ENCODE results near the gene NR1D2. TPM values are rescaled to one million over a fixed set of nuclear protein-coding genes. Genes with fewer than 3 reads are reported as not detected.

Gene NR1D2
- total RNA-seq, 1 donor from 2014 or later = 19.4 TPM

- Histone ChIP-seq H3K27me3 (no peaks in the 10 kb centered on the region), H3K9me3 (no peaks in the 10 kb centered on the region), H3K4me1 (no peaks in the 10 kb centered on the region), H3K27ac (no peak overlapping the region), H3K36me3 (no peaks in the 10 kb centered on the region), H3K4me3 (no peak overlapping the region)
- intact Hi-C loops (cut with DNase I) = loop anchor here (10.0 kb wide), 1 partner anchor 693 kb away; no protein-coding TSS in a partner anchor
- no peak for DNase-seq (ENCODE audit: extremely low spot score in 2 of 2)
- TF ChIP-seq CTCF (IDR thresholded peaks at IDR 0.05) (no peak), POLR2A (IDR thresholded peaks at IDR 0.05) (no peak), POLR2AphosphoS5 (IDR thresholded peaks at IDR 0.05; ENCODE audit: insufficient read depth in 1 of 2, low read depth in 1 of 2) (no peak)
These were observed 46.9 kb downstream of the NR1D2 start for GRCh38 chr3:23991683-23992628.

GRCh38 chr3:23993556-23994243 is 48.6 kb downstream of the NR1D2 start:
- intact Hi-C loops (cut with DNase I) = loop anchor here (10.0 kb wide), 1 partner anchor 691 kb away; no protein-coding TSS in a partner anchor
- DNase-seq (ENCODE audit: extremely low spot score in 2 of 2) = no peak
- Histone ChIP-seq H3K27me3 (no peaks in the 10 kb centered on the region), H3K27ac (no peak overlapping the region), H3K36me3 (no peaks in the 10 kb centered on the region), H3K4me1 (no peaks in the 10 kb centered on the region), H3K9me3 (no peaks in the 10 kb centered on the region), H3K4me3 (no peak overlapping the region)
- TF ChIP-seq CTCF (IDR thresholded peaks at IDR 0.05) = no peak
- TF ChIP-seq POLR2A (IDR thresholded peaks at IDR 0.05) = no peak
- TF ChIP-seq POLR2AphosphoS5 (IDR thresholded peaks at IDR 0.05; ENCODE audit: insufficient read depth in 1 of 2, low read depth in 1 of 2) = no peak

GRCh38 chr3:23994244-23994569 is 49.1 kb downstream of the NR1D2 start:
- H3K27me3 ChIP-seq = no peaks in the 10 kb centered on the region
- H3K4me3 ChIP-seq = no peak overlapping the region
- H3K9me3 ChIP-seq = no peaks in the 10 kb centered on the region
- H3K36me3 ChIP-seq = no peaks in the 10 kb centered on the region
- TF ChIP-seq POLR2AphosphoS5 (IDR thresholded peaks at IDR 0.05; ENCODE audit: insufficient read depth in 1 of 2, low read depth in 1 of 2) (no peak), POLR2A (IDR thresholded peaks at IDR 0.05) (no peak), CTCF (IDR thresholded peaks at IDR 0.05) (no peak)
- intact Hi-C loops (cut with DNase I) = loop anchor here (10.0 kb wide), 1 partner anchor 691 kb away; no protein-coding TSS in a partner anchor
- H3K4me1 ChIP-seq = no peaks in the 10 kb centered on the region
- DNase-seq (ENCODE audit: extremely low spot score in 2 of 2) = no peak
- H3K27ac ChIP-seq = no peak overlapping the region

GRCh38 chr3:23995219-23995618 is 50.1 kb downstream of the NR1D2 start:
- no peak for TF ChIP-seq POLR2A (IDR thresholded peaks at IDR 0.05)
- TF ChIP-seq CTCF (IDR thresholded peaks at IDR 0.05) = no peak
- TF ChIP-seq POLR2AphosphoS5 (IDR thresholded peaks at IDR 0.05; ENCODE audit: insufficient read depth in 1 of 2, low read depth in 1 of 2) = no peak
- Histone ChIP-seq H3K27ac (no peak overlapping the region), H3K36me3 (no peaks in the 10 kb centered on the region), H3K4me3 (no peak overlapping the region), H3K27me3 (no peaks in the 10 kb centered on the region), H3K9me3 (no peaks in the 10 kb centered on the region), H3K4me1 (no peaks in the 10 kb centered on the region)
- no peak for DNase-seq (ENCODE audit: extremely low spot score in 2 of 2)
- intact Hi-C loops (cut with DNase I) = loop anchor here (10.0 kb wide), 1 partner anchor 690 kb away; no protein-coding TSS in a partner anchor

Data from vagina (tissue), 2 donors.